ENCODE measurements around the gene TMEM259. TPM values are rescaled to one million over a fixed set of nuclear protein-coding genes. Genes with fewer than 3 reads are reported as not detected.

Gene TMEM259
- total RNA-seq, 1 experiment from 2014 or later: 202 TPM

DNA sequence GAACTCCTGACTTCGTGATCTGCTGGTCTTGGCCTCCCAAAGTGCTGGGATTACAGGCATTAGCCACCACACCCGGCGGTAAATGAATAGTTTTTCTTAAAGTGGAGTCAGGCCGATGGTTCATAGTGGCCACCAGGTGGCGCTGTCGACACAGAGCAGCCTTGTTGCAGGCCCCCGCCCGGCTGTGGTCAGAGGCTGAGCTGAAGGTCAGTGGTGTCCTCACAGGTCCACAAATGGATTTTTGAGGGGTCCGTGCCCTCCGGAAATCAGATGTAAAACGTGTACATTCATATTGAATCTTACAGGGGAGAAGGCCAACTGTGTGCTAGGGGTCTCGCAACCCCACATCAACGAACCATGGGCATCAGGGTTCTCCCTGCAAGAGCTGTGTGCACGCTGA lies 50.2 kb downstream of the TMEM259 start:
- ATAC-seq (peak; percentile 67; the same call in 1 of the 2 replicates), DNase-seq (ENCODE audit: low read depth, low spot score) (no peak)
- POLR2A ChIA-PET: no interaction called here
- H3K4me3 ChIP-seq (replicated peaks in 1 of 2; ENCODE audit: low read depth in 1 of 2, low read length in 2 of 2): no peak overlapping the region
- no TSS peak for BruUV-seq (replicated peaks)
- H3K27ac ChIP-seq (ENCODE audit: low read depth, low read length): no peak overlapping the region
- peaks cover 8 to 19% of the 10 kb centered on the region in 2 experiments; a peak in 3 of 4 replicates for H3K9me3 ChIP-seq (ENCODE audit: control insufficient read depth in 1 of 2, insufficient read depth in 1 of 2, low read depth in 1 of 2, low read length in 2 of 2)
- no peaks in the 10 kb centered on the region for H3K27me3 ChIP-seq (ENCODE audit: insufficient read depth, low read length)
- H2AFZ ChIP-seq (ENCODE audit: low read depth, low read length, poor library complexity, severe bottlenecking): no peak overlapping the region
- no peaks in the 10 kb centered on the region for H3K4me1 ChIP-seq (ENCODE audit: control insufficient read depth in 1 of 2, insufficient read depth in 2 of 2, low read length in 2 of 2)
- H3K9ac ChIP-seq (ENCODE audit: low read length): no peak overlapping the region
- H3K9me2 ChIP-seq (ENCODE audit: insufficient read depth): no peaks in the 10 kb centered on the region
- H4K20me1 ChIP-seq (ENCODE audit: insufficient read depth): no peaks in the 10 kb centered on the region
- H3K4me2 ChIP-seq (ENCODE audit: low read length): no peak overlapping the region
- peaks cover 9 to 43% of the 10 kb centered on the region in 2 experiments for H3K36me3 ChIP-seq (ENCODE audit: control insufficient read depth in 1 of 2, insufficient read depth in 2 of 2, low read length in 2 of 2)
- H3K79me2 ChIP-seq (ENCODE audit: insufficient read depth, low read length): no peaks in the 10 kb centered on the region
- CTCF ChIA-PET: interaction anchor here (1.3 kb wide), 1 partner anchor 11 kb away, joined by 3 read pairs; no protein-coding TSS in a partner anchor
- intact Hi-C loops (cut with micrococcal nuclease): no loop called here
- RAD21 ChIA-PET (ENCODE audit: low non-redundant PET in 1 of 2, low total read pairs in 2 of 2, uncharacterized antibody in 2 of 2, unreplicated experiment in 2 of 2): no interaction called here
- TF ChIP-seq, protein P1, sequence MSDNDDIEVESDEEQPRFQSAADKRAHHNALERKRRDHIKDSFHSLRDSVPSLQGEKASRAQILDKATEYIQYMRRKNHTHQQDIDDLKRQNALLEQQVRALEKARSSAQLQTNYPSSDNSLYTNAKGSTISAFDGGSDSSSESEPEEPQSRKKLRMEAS (IDR thresholded peaks at IDR 0.05): no peak
- peak; percentile 93; the same call in 1 of the 2 replicates for TF ChIP-seq CBX3 (IDR thresholded peaks at IDR 0.05; ENCODE audit: low read depth)
- TF ChIP-seq, protein P2, sequence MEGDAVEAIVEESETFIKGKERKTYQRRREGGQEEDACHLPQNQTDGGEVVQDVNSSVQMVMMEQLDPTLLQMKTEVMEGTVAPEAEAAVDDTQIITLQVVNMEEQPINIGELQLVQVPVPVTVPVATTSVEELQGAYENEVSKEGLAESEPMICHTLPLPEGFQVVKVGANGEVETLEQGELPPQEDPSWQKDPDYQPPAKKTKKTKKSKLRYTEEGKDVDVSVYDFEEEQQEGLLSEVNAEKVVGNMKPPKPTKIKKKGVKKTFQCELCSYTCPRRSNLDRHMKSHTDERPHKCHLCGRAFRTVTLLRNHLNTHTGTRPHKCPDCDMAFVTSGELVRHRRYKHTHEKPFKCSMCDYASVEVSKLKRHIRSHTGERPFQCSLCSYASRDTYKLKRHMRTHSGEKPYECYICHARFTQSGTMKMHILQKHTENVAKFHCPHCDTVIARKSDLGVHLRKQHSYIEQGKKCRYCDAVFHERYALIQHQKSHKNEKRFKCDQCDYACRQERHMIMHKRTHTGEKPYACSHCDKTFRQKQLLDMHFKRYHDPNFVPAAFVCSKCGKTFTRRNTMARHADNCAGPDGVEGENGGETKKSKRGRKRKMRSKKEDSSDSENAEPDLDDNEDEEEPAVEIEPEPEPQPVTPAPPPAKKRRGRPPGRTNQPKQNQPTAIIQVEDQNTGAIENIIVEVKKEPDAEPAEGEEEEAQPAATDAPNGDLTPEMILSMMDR (IDR thresholded peaks at IDR 0.05 in 2 of 3, conservative IDR thresholded peaks at IDR 0.05 in 1 of 3; ENCODE audit: borderline replicate concordance in 1 of 3, insufficient read depth in 1 of 3, low read depth in 2 of 3, low read length in 2 of 3): peak in 2 of 3 experiments; percentile 62 to 90; a peak in 4 of 6 replicates

DNA sequence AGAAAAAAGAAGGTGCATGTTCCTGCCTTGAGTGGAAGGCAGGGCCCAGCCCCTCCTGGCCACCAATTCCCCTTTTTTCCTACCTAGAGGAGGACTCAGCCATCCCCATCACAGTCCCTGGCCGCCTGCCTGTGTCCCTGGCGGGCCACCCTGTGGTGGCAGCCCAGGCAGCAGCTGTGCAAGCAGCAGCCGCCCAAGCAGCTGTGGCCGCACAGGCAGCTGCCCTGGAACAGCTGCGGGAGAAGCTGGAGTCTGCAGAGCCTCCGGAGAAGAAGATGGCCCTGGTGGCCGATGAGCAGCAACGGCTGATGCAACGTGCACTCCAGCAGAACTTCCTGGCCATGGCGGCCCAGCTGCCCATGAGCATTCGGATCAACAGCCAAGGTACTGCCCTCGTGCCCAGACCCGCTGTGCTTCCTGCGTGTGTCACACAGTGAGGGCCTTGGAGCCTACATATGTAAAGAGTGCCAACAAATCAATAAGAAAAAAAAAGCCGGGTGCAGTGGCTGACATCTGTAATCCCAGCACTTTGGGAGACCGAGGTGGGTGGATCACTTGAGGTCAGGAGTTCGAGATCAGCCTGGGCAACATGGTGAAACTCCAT lies 54.3 kb downstream of the TMEM259 start:
- DNase-seq (ENCODE audit: low read depth, low spot score): no peak
- intact Hi-C loops (cut with micrococcal nuclease): no loop called here
- no peaks in the 10 kb centered on the region for H3K9me2 ChIP-seq (ENCODE audit: insufficient read depth)
- ChIA-PET RAD21 (ENCODE audit: low non-redundant PET in 1 of 2, low total read pairs in 2 of 2, uncharacterized antibody in 2 of 2, unreplicated experiment in 2 of 2) (no interaction called here), POLR2A (no interaction called here), CTCF (no interaction called here)
- H3K4me2 ChIP-seq (ENCODE audit: low read length): no peak overlapping the region
- H4K20me1 ChIP-seq (ENCODE audit: insufficient read depth): no peaks in the 10 kb centered on the region
- peaks cover 8 to 17% of the 10 kb centered on the region in 2 experiments; a peak in 3 of 4 replicates for H3K9me3 ChIP-seq (ENCODE audit: control insufficient read depth in 1 of 2, insufficient read depth in 1 of 2, low read depth in 1 of 2, low read length in 2 of 2)
- no peak overlapping the region for H3K4me3 ChIP-seq (replicated peaks in 1 of 2; ENCODE audit: low read depth in 1 of 2, low read length in 2 of 2)
- no peak overlapping the region for H2AFZ ChIP-seq (ENCODE audit: low read depth, low read length, poor library complexity, severe bottlenecking)
- peaks cover 11 to 13% of the 10 kb centered on the region in 2 experiments for H3K4me1 ChIP-seq (ENCODE audit: control insufficient read depth in 1 of 2, insufficient read depth in 2 of 2, low read length in 2 of 2)
- no peak overlapping the region for H3K27ac ChIP-seq (ENCODE audit: low read depth, low read length)
- H3K9ac ChIP-seq (ENCODE audit: low read length): no peak overlapping the region
- no peaks in the 10 kb centered on the region for H3K79me2 ChIP-seq (ENCODE audit: insufficient read depth, low read length)
- ATAC-seq: no peak
- H3K27me3 ChIP-seq (ENCODE audit: insufficient read depth, low read length): no peaks in the 10 kb centered on the region
- H3K36me3 ChIP-seq (ENCODE audit: control insufficient read depth in 1 of 2, insufficient read depth in 2 of 2, low read length in 2 of 2): peaks cover 6 to 46% of the 10 kb centered on the region in 2 experiments
- BruUV-seq (replicated peaks): no TSS peak
- no peak for TF ChIP-seq ZNF274 (IDR thresholded peaks at IDR 0.05; ENCODE audit: low read depth, low read length)
- no peak for TF ChIP-seq EZH2 (IDR thresholded peaks at IDR 0.05)
- TF ChIP-seq CEBPB (IDR thresholded peaks at IDR 0.05; ENCODE audit: low read depth): no peak
- TF ChIP-seq EGR1 (IDR thresholded peaks at IDR 0.05; ENCODE audit: low read depth): no peak
- TF ChIP-seq SRF (IDR thresholded peaks at IDR 0.05; ENCODE audit: low read depth): no peak
- TF ChIP-seq, protein P3, sequence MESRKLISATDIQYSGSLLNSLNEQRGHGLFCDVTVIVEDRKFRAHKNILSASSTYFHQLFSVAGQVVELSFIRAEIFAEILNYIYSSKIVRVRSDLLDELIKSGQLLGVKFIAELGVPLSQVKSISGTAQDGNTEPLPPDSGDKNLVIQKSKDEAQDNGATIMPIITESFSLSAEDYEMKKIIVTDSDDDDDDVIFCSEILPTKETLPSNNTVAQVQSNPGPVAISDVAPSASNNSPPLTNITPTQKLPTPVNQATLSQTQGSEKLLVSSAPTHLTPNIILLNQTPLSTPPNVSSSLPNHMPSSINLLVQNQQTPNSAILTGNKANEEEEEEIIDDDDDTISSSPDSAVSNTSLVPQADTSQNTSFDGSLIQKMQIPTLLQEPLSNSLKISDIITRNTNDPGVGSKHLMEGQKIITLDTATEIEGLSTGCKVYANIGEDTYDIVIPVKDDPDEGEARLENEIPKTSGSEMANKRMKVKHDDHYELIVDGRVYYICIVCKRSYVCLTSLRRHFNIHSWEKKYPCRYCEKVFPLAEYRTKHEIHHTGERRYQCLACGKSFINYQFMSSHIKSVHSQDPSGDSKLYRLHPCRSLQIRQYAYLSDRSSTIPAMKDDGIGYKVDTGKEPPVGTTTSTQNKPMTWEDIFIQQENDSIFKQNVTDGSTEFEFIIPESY (IDR thresholded peaks at IDR 0.05; ENCODE audit: extremely low read depth, insufficient replicate concordance, low read length): no peak
- no peak for TF ChIP-seq SP1 (IDR thresholded peaks at IDR 0.05; ENCODE audit: low read depth)
- no peak for TF ChIP-seq SIN3A (IDR thresholded peaks at IDR 0.05; ENCODE audit: low read depth)
- TF ChIP-seq, protein P4, sequence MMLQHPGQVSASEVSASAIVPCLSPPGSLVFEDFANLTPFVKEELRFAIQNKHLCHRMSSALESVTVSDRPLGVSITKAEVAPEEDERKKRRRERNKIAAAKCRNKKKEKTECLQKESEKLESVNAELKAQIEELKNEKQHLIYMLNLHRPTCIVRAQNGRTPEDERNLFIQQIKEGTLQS (IDR thresholded peaks at IDR 0.05): no peak
- TF ChIP-seq ELF1 (IDR thresholded peaks at IDR 0.05; ENCODE audit: borderline replicate concordance, low read depth): no peak
- no peak for TF ChIP-seq YY1 (IDR thresholded peaks at IDR 0.05; ENCODE audit: extremely low read depth, insufficient replicate concordance, low read depth, low read length)
- no peak for TF ChIP-seq POLR2AphosphoS5 (IDR thresholded peaks at IDR 0.05; ENCODE audit: low read depth, low read length)
- no peak for TF ChIP-seq CBX3 (IDR thresholded peaks at IDR 0.05; ENCODE audit: low read depth)
- no peak for TF ChIP-seq TCF7L2 (IDR thresholded peaks at IDR 0.05; ENCODE audit: borderline replicate concordance, extremely low read depth, insufficient read depth, insufficient read length)

All from HCT116 (cell line).